ENCODE data around the gene HLA-DRB1.
"Not testable (repeated sequence)": the region's sequence is repeated elsewhere in the genome, so short reads cannot be mapped to it uniquely, and the experiment has no call there.

The HLA-DRB1 gene

GRCh38 chr6:32589596-32590449, at the start of gene HLA-DRB1:
HLA-DRB1 (minus strand) TSS chr6:32589848; CDS start chr6:32589742, 106 bp downstream.
- DNase-seq (ENCODE audit: low read depth in 2 of 2), result no peak

DNA sequence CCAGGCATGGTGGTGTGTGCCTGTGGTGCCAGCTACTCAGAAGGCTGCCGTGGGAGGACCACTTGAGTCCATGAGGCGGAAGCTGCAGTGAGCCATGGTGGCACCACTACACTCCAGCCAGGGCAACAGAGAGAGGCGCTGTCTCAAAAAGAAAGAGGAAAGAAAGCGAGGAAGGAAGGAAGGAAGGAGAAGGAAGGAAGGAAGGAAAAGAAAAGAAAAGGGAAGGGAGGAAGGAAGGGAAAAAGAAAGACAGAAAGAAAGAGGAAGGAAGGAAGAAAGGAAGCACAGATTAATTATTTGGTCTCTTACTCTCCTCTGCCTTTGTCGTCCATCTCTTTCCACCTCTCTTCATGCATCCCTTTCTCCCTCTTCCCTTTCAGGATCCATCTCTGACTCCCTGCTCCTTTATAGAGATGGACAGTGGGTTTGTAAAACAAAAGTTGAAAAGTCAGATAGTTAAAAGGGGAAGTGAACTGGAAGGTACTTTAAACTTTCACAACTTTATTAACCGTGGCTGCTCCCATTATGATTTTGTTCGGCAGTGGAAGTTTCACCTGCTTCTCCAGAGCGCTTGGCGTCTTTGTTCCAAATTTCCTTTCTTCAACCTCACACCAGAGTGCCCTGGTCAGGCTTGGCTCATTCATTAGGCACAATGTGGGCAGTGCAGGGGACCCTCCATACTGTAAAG, 49.0 kb upstream of the HLA-DRB1 start:
- no peak for DNase-seq (ENCODE audit: low read depth in 2 of 2)

GRCh38 chr6:32637883-32638282, 48.2 kb upstream of the HLA-DRB1 start:
- DNase-seq (ENCODE audit: low read depth in 2 of 2), result no peak

DNA sequence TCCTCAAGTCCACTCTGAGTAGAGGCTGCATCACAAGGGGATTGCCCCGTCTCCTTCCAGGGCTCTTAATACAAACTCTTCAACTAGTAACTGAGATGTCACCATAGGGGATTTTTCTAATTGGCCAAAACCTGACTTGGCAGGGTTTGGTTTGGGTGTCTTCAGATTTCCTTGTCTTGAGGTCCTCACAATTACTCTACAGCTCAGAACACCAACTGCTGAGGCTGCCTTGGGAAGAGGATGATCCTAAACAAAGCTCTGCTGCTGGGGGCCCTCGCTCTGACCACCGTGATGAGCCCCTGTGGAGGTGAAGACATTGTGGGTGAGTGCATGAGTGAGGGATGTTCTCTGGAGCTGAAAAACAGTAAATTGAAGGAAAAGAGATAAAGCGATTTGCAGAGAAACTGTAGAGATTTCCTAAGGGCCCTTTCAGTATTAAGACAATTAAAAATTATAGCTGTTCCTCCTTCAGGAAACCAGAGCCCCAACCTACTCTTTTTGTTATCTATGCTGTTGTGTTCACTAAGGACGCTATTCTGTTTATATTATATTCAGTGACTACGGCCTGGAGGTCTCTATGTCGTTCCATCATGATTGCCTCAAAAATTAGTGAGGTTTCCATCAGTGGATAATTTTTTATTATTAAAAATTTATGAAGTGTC, 47.7 kb upstream of the HLA-DRB1 start, which contains the start of gene HLA-DQA1:
TSS of gene HLA-DQA1 (plus strand) at position 188 of the 662 bp plus-strand sequence. CDS start at position 241, 53 bp downstream.
- DNase-seq (ENCODE audit: low read depth in 2 of 2), result no peak

DNA sequence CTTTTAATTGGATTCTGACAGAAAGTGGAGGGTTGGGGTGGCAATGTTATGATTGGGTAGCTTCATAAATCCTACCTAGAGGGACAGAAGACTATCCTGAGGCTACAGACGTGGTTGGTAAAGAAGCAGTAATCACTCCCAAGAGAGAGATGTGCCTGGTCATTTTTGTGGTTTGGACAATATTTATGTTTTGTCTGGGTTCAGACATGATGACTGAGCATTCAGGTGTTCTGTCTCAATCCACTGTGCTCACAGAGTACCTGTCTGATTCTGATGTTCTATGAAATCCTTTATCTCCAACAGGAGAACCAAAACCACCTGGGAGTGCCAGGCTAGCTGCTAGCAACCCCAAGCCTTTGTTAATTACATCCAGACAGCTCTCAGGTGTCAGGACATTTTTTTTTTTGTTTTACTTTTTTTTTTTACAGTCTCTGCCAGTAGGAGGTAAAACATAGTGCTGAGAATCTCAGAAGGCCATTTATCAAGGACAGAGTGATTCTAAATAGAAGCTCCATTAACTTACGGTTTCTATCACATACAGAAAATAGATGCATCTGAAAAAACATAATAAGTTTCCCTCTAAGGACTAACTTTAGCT, 46.0 kb upstream of the HLA-DRB1 start:
- no peak for DNase-seq (ENCODE audit: low read depth in 2 of 2)

GRCh38 chr6:32629793-32630192, 40.1 kb upstream of the HLA-DRB1 start:
- not testable (repeated sequence) for DNase-seq (ENCODE audit: low read depth in 2 of 2)

- no peak for DNase-seq (ENCODE audit: low read depth in 2 of 2)
Measured at GRCh38 chr6:32627831-32628230, 38.2 kb upstream of the HLA-DRB1 start.

DNA sequence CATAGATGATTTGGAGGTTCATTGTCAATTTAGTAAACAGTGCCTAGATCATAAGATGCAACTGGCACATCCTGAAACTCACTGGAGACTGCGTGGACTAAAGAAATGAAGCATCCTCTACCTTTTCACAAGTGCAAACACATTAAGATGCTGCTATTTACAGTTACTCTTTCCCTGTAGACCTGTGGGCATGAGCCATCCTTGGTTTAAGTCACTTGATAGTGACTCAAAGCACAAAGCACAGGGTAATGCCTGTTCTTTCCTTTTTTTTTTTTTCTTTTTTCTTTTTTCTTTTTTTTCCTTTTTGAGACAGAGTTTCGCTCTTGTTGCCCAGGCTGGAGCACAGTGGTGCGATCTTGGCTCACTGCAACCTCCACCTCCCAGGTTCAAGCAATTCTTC, 37.6 kb upstream of the HLA-DRB1 start:
- no peak for DNase-seq (ENCODE audit: low read depth in 2 of 2)

GRCh38 chr6:32625137-32625536, 35.5 kb upstream of the HLA-DRB1 start:
- DNase-seq (ENCODE audit: low read depth in 2 of 2), result no peak

GRCh38 chr6:32624565-32624964, 34.9 kb upstream of the HLA-DRB1 start:
- no peak for DNase-seq (ENCODE audit: low read depth in 2 of 2)

DNA sequence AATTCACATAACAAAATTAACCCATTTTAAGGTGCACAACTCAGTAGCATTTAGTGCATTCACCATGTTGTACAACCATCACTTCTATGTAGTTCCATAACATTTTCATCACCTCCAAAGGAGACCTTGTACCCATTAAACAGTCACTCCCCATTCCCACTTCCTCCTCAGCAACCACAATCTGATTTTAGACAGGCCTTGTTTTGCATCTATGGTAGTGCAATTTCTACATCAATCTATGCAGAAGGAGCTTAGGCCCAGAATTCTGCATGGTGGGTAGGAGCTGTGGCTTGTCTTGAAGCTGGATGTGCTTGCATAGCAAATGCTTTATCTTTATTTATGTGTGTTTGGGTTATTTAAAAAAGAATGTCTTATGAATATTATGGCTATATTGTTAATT, 34.0 kb upstream of the HLA-DRB1 start:
- DNase-seq (ENCODE audit: low read depth in 2 of 2), result no peak

- DNase-seq (ENCODE audit: low read depth in 2 of 2), result peak in 1 of 2 donors; percentile 6
Measured at GRCh38 chr6:32622545-32623401, 33.1 kb upstream of the HLA-DRB1 start.

GRCh38 chr6:32621372-32621771, 31.7 kb upstream of the HLA-DRB1 start:
- DNase-seq (ENCODE audit: low read depth in 2 of 2), result no peak

- no peak for DNase-seq (ENCODE audit: low read depth in 2 of 2)
Measured at GRCh38 chr6:32617751-32618150, 28.1 kb upstream of the HLA-DRB1 start.

GRCh38 chr6:32615885-32616532, 26.4 kb upstream of the HLA-DRB1 start:
- no peak for DNase-seq (ENCODE audit: low read depth in 2 of 2)

DNA sequence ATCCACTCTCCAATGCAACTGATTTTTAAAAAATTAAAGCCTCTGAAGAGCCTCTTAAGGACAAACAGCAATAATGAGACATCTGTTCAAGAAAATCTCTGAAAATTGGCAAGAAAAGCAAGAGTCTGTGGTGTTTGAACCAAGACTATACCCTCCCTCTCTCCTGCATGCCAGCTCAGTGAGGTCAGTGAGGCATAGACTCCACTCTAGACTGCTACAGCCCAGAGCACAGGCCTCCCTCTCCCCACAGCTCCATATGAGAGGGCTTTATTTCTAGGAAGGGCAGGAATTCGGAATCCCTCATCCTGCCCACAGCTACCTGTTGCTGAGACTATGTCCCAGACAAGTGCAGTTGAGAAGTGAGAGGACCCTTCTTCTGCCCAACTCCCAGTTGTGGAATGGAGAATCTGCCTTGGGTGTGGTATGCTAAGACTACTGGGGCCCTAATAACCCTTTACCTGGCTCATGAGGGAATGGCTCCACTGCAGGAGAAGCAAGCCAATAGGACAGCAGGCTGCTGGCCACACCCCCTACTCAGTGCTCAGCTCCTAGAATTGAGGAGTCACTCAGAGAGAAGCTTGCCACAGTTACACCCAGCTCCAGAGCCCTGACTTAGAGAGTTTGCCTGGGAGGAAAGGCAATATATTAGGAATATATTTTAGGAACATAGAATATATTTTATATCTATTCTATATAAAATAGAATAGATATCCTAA, 24.9 kb upstream of the HLA-DRB1 start:
- DNase-seq (ENCODE audit: low read depth in 2 of 2), result no peak

DNA sequence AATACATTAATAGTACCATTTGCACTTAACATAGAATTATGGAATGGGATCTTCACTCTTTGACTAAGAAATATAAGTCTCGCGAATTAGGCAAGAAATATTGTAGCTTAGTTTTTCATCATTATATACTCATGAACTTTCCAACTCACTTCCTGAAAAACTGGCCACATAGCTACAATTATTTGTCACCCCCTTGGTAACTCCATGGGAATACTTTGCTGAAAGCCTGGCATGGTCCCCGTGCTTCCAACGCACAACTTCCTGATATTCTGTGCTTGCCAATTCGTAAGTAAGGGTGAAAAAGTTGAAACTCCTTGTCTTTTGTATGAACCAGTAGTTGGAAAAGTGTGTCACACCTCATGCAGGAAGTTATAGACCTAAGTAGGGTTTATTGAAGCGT, 23.8 kb upstream of the HLA-DRB1 start:
- DNase-seq (ENCODE audit: low read depth in 2 of 2), result no peak

- no peak for DNase-seq (ENCODE audit: low read depth in 2 of 2)
Measured at GRCh38 chr6:32610682-32611296, 21.1 kb upstream of the HLA-DRB1 start.
